ENCODE data around the gene ADAMTS15.

ADAMTS15 gene

GRCh38 chr11:130403967-130404366 lies 44.5 kb upstream of the ADAMTS15 start (continued):
- TF ChIP-seq PATZ1 (tag by site-specific recombination; IDR thresholded peaks at IDR 0.05) = no peak
- no peak for TF ChIP-seq ZNF514 (tag by site-specific recombination; IDR thresholded peaks at IDR 0.05)

GRCh38 chr11:130404727-130405126 lies 43.7 kb upstream of the ADAMTS15 start:
- ChIA-PET CTCF (no interaction called here), POLR2A (interaction anchor here (1.9 kb wide), 1 partner anchor 22 kb away, joined by 4 read pairs; no protein-coding TSS in a partner anchor)
- Histone ChIP-seq H3K36me3 (ENCODE audit: control insufficient read depth in 2 of 2, insufficient read depth in 1 of 2, low read length in 2 of 2) (no peaks in the 10 kb centered on the region), H3K4me3 (ENCODE audit: low read depth, low read length) (no peak overlapping the region), H3K9me3 (ENCODE audit: control insufficient read depth, insufficient read depth, low read depth, low read length) (no peaks in the 10 kb centered on the region), H3K27ac (ENCODE audit: extremely low read depth, low read depth, low read length) (no peak overlapping the region), H3K4me1 (ENCODE audit: control insufficient read depth, insufficient read depth, low read length) (0 out of 2 replicates have a peak, but pooled peaks cover 3% of the 10 kb centered on the region)
- no peak for TF ChIP-seq ZNF311 (tag by site-specific recombination; IDR thresholded peaks at IDR 0.05; ENCODE audit: borderline replicate concordance)
- no peak for TF ChIP-seq SALL2 (tag by site-specific recombination; IDR thresholded peaks at IDR 0.05; ENCODE audit: borderline replicate concordance)
- no peak for TF ChIP-seq ZNF146 (tag by site-specific recombination; IDR thresholded peaks at IDR 0.05)
- TF ChIP-seq ZNF521 (tag by site-specific recombination; IDR thresholded peaks at IDR 0.05) = no peak
- no peak for TF ChIP-seq ZNF623 (tag by site-specific recombination; IDR thresholded peaks at IDR 0.05)
- no peak for TF ChIP-seq ZNF426 (tag by site-specific recombination; IDR thresholded peaks at IDR 0.05)
- no peak for TF ChIP-seq ZBTB44 (tag by site-specific recombination; IDR thresholded peaks at IDR 0.05)
- TF ChIP-seq ZNF629 (tag by site-specific recombination; IDR thresholded peaks at IDR 0.05) = no peak
- TF ChIP-seq GLI4 (tag by site-specific recombination; IDR thresholded peaks at IDR 0.05) = no peak
- TF ChIP-seq PRDM4 (tag by site-specific recombination; IDR thresholded peaks at IDR 0.05) = no peak
- no peak for TF ChIP-seq OSR2 (tag by site-specific recombination; IDR thresholded peaks at IDR 0.05)
- no peak for TF ChIP-seq TRIM28 (IDR thresholded peaks at IDR 0.05; ENCODE audit: borderline replicate concordance, low read length)
- TF ChIP-seq ZFP37 (tag by site-specific recombination; IDR thresholded peaks at IDR 0.05) = no peak
- TF ChIP-seq ZIC2 (tag by site-specific recombination; IDR thresholded peaks at IDR 0.05) = no peak
- no peak for TF ChIP-seq ZNF302 (tag by site-specific recombination; IDR thresholded peaks at IDR 0.05; ENCODE audit: low read depth)
- TF ChIP-seq SCRT2 (tag by site-specific recombination; IDR thresholded peaks at IDR 0.05) = no peak
- TF ChIP-seq ZNF362 (tag by site-specific recombination; IDR thresholded peaks at IDR 0.05) = no peak
- TF ChIP-seq ZXDB (tag by site-specific recombination; IDR thresholded peaks at IDR 0.05) = no peak
- TF ChIP-seq GFI1B (tag by site-specific recombination; IDR thresholded peaks at IDR 0.05) = no peak

Measured in HEK293 (cell line).